ENCODE results near the gene E2F2. TPM values are rescaled to one million over a fixed set of nuclear protein-coding genes. Genes with fewer than 3 reads are reported as not detected.
"Not testable (repeated sequence)": the region's sequence is repeated elsewhere in the genome, so short reads cannot be mapped to it uniquely, and the experiment has no call there.

E2F2 gene
- total RNA-seq, 1 experiment from 2014 or later: 8.4 TPM

DNA sequence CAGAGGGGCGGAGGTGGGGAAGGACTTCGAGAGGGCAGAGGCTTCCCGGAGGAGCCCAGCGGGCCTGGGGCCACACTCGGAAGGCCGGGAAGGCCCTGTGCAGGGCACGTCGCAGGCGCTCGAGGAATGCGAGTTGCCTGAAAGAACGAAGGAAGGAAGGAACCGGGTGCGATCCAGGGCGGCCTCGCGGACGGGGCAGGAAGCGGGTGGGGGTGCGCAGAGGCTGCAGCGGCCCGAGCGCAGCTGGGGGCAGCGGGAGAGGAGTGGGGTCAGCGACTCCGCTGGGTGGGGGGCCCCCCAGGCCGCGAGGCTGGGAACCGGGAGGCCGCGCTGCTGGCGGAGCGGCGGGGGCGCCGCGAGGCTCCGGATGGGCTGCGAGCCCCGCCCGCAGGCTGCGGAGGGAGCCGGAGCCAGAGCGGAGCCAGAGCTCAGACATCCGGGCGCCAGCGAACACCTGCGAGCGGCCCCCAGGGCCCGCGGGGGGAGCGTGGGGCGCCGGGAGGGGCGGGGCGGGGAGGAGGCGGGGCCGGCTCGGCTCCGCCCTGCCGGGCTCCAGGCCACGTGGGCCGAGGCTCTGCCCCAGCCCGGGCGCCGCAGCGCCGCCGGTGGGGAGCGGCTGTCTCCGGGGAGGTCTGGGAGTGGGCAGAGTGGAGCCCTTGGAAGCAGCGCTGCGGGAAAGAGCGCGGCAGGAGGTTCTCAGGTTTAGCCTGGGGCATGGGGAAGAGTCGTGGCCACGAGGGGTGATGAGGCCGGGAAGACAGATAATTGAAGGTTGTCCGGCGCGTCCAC lies 23.6 kb upstream of the E2F2 start:
- in situ Hi-C loops (cut with HindIII; ENCODE audit: low pct_unique_long_range_greater_than_20kb, low sequenced_read_pairs): no loop called here
- peak; percentile 81 for DNase-seq (ENCODE audit: low read depth)

DNA sequence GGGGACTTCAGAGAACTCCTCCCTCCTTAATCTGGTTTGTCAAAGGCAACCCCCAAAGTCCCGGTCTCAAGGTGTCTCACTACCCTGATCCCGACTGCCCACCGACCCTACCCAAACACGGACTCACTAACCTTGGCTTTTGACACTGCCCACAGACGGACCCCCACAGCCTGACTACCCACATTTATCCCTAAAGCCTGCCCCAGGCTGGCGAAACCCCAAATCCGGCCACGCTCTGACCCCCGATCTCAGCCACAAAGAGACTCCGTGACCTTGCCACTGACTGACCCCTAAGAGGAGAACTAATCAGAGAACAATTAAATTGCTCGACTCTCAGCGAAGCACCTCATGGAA lies 23.1 kb upstream of the E2F2 start:
- in situ Hi-C loops (cut with HindIII; ENCODE audit: low pct_unique_long_range_greater_than_20kb, low sequenced_read_pairs): no loop called here

DNA sequence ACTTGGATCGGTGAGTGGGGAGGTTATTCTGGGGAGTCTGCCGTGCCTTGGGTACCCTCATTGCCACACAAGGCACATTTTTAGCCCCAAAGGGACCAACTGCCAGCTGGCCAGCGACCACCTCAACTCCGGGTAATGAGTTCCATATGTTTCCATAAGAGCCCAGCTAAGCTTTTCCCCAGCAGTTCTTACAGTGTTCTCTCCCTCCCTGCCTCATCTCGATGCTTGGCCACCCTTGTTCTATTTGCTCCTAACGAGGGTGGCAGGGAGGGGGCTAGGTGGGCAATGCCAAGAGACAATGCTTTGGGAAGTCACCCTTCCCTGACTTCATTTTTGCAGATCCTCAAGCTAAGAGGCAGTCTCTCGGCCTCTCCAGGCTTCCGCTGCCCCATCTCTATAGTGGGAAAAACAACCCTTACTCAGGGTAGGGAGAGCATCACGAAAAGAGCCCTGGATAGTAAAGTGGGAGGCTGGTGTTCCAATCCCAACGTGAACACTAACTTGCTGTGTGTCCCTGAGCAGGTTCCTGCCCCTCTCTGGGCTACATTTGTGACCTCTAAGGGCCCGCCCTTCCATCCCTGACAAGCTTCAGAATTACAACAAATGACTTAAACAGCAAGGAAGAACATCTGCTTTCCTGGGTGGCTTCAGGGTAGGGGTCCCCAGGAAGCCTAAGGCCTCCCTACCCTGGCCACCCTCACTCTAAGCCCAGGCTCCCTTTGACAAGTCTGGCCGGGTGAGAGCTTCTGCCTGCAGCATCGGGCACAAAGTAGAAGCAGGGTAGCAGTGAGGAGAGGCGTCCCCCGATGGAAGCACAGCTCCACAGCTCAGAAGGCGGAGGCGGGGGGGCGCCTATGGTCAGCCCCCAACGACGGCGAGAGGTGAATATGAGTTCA lies 22.4 kb upstream of the E2F2 start:
- in situ Hi-C loops (cut with HindIII; ENCODE audit: low pct_unique_long_range_greater_than_20kb, low sequenced_read_pairs): no loop called here
- DNase-seq (ENCODE audit: low read depth): no peak

More for the DNA sequence above, 23.1 kb upstream of the E2F2 start:
- DNase-seq (ENCODE audit: low read depth): no peak

DNA sequence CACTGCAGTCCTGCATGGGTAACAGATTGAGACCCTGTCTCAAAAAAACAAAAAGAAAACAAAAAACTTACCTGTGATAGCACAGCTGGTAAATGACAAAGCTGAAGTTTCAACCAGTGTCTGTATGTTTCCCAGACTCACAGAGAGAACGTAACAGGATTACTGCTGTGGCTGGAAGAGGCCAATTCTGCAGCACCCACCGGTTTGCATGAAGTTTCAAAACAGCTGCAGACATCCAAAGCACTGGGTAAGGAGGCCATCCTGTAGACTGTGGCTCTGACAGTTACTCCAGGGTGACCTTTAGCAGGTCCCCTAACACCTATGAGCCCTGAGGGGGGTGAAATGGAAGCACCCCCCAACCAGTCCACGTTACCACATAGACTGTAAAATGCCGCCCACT lies 20.8 kb upstream of the E2F2 start:
- in situ Hi-C loops (cut with HindIII; ENCODE audit: low pct_unique_long_range_greater_than_20kb, low sequenced_read_pairs): no loop called here
- DNase-seq (ENCODE audit: low read depth): no peak

DNA sequence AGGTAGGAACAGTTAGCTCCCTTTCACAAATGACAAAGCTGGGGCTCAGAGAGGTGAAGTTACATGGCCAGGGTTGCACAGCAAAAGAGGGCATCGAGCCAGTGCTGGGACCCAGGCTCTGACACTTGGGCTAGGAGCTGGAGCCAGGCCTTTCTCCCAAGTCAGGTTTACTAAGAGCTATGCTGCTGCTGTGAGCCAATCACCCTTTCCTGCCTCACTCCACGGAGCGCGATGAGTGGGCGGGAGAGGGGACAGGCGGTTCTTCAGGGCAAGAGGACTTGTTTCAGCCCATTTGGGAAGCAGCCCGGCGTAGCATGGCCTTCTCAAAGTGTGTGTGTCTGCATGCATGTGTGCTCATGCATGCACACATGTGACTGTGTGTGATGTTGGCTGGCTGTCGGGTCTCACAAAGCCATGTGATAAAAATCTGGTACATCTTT lies 17.7 kb upstream of the E2F2 start:
- in situ Hi-C loops (cut with HindIII; ENCODE audit: low pct_unique_long_range_greater_than_20kb, low sequenced_read_pairs): no loop called here
- DNase-seq (ENCODE audit: low read depth): no peak

DNA sequence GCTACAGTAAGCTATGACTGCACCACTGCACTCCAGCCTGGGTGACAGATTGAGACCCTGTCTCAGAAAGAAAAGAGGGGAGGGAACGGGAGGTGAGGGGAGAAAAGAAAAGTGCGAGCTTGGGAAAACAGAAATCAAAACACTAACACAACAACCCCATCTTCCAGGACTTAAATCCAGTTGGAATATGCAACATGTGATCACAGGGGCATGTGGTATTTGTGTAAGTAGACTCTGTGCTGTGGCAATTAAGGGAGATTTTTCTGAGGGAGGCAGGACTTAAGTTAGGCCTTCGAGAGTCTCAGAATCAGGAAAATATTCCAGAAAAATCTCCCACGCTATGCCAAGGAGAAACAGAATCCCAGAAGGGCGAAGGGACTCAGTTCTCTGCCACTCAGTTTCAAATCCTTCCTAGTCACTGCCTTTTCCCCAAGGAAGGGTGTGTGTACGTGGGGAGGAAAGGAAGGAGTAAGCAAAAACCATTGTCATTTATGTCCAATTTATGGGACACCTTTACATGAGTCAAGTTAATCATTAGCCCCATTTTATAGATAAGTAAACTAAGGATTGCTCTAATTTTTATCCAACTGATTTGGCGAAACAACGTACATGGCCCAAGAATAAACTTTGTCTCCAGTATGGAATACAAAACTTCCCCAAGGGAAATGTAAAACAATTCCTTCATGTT lies 16.0 kb upstream of the E2F2 start:
- in situ Hi-C loops (cut with HindIII; ENCODE audit: low pct_unique_long_range_greater_than_20kb, low sequenced_read_pairs): no loop called here
- DNase-seq (ENCODE audit: low read depth): no peak

DNA sequence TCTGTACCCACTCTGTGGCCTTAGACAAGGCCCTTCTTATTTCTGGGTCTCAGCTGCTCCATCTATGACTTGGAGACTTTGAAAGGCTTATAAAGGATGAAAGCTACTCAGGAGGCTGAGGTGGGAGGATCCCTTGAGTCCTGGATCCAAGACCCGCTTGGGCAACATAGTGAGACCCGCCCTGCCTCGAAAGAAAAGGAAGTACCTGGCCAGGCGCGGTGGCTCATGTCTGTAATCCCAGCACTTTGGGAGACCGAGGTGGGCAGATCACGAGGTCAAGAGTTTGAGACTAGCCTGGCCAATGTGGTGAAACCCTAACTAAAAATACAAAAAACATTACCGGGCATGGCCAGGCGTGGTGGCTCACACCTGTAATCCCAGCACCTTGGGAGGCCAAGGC lies 14.8 kb upstream of the E2F2 start:
- DNase-seq (ENCODE audit: low read depth): no peak
- in situ Hi-C loops (cut with HindIII; ENCODE audit: low pct_unique_long_range_greater_than_20kb, low sequenced_read_pairs): no loop called here

DNA sequence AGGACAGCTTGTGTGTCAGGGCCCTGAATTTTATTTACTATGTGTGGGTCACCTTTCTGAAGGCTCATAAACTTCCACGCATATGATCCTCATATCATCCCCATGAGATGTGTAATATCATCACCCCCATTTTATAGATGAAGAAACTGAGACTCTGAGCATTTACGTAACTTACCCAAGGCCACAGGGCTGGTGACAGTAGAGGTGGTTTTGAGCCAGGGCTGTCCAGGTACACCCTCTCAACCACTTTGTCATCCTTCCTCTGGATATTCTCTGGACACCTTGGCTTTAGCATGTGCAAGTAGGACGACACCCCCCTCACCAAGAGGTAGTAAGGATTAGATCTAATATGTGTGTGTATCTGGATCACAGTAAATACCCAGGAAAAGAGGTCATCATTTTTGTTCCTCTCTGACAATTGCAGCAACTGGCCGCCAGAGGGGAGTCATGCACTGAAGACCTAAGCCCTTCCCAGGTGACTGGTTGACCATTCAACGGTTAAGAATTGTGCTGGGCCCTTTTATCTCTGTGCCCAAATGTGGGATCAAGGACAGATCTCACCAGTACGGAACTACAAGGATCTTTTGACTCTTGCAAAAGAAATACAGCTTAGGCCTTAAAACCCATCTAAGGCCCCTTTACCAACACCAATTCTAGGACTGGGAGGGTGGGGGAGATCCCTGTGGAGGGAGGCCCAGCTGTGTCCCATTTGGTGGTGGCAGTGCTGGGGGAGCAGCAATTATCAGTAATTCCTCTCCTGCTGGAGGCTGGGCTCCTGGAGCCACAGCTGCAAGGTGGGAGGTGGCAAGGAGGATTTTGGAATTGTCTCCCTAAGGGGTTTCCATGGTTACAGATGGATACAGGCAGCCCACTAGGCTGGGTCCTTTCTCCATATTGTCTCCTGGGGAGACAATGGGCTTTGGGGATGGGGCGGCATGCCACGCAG lies 13.7 kb upstream of the E2F2 start:
- peak; percentile 71 for DNase-seq (ENCODE audit: low read depth)
- in situ Hi-C loops (cut with HindIII; ENCODE audit: low pct_unique_long_range_greater_than_20kb, low sequenced_read_pairs): no loop called here

DNA sequence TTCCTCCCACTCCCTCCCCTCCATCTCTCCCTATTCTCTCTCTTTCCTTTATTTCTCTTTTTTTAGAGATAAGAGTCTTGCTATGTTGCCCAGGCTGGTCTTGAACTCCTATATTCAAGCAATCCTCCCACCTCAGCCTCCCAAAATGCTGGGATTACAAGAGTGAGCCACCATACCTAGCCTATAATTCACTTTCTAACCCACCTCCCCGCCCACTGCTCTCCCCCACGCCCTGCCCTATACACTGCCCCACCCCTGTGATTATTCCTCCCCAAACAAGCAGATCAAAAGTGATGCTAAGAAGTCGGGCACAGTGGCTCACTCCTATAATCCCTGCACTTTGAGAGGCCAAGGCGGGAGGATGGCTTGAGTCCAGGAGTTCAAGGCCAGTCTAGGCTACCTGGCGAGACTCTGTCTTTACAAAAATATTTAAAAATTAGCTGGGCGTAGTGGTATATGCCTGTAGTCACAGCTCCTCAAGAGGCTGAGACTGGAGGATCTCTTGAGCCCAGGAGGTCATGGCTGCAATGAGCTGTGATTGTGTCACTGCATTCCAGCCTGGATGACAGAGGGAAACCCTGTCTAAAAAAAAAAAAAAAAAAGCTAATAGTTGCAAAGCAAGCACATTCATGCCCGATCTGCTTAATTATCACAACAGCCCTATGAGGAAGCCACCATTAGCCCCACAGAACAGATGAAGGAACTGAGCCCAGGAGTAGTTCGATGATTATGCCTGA lies 12.8 kb upstream of the E2F2 start:
- in situ Hi-C loops (cut with HindIII; ENCODE audit: low pct_unique_long_range_greater_than_20kb, low sequenced_read_pairs): no loop called here
- DNase-seq (ENCODE audit: low read depth): peak; percentile 47

DNA sequence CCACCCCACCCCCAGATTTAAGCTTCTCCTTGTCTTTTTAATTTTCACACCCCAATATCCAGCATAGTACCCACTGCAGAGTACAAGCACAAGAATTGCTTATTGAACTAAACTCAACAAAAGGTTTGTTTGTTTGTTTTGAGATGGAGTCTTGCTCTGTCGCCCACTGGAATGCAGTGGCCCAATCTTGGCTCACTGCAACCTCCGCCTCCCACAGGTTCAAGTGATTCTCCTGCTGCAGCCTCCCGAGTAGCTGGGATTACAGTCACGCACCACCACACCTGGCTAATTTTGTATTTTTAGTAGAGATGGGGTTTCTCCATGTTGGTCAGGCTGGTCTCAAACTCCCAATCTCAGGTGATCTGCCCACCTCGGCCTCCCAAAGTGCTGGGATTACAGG lies 11.9 kb upstream of the E2F2 start:
- DNase-seq (ENCODE audit: low read depth): peak; percentile 50
- in situ Hi-C loops (cut with HindIII; ENCODE audit: low pct_unique_long_range_greater_than_20kb, low sequenced_read_pairs): not testable (repeated sequence)

DNA sequence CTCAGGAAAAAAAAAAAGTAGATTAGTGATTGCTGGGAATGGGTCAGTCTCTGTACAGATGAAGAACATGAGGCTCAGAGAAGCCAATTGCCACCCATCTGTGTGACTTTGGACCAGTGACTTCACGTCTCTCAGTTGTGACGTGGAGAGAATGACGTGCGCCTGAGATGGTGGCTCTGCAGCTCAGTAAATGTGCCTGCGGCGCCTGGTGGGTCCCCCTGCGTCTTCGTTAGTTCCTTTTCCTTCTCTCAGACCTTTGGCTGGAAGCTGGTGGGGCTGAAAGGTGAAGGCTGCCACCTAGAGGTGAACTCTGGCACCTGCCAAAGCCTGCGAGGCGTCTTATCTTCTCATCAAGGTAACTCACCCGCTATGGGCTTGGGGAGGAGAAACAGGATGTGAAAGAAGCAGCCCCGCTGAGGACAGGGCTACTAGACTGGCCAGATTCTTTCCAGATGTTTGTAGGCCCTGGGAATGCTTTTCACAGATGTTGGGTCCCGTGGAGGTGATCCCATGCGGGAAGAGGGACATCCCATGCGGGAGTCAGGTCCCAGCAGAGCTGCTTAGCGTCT lies 8.7 kb upstream of the E2F2 start:
- in situ Hi-C loops (cut with HindIII; ENCODE audit: low pct_unique_long_range_greater_than_20kb, low sequenced_read_pairs): no loop called here

DNA sequence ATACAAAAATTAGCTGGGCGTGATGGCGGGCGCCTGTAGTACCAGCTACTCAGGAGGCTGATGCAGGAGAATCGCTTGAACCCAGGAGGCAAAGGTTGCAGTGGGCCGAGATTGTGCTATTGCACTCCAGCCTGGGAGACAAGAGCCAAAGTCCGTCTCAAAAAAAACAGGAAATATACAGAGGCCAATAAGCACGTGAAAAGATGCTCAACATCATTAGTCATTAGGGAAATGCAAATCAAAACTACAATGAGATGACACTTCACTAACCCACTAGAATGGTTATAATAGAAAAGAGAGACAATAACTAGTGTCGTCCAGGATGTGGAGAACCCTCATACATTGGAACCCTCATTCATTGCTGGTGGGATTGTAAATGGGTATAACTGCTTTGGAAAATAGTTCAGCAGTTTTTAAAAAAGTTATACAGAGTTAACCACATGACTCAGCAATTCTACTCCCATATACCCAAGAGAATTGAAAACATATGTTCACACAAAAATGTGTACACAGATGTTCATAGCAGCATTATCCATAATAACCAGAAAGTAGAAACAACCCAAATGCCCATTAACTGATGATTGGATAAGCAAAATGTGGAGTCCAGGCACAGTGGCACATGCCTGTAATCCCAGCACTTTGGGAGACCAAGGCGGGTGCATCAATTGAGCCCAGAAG lies 6.4 kb upstream of the E2F2 start:
- no peak for DNase-seq (ENCODE audit: low read depth)
- in situ Hi-C loops (cut with HindIII; ENCODE audit: low pct_unique_long_range_greater_than_20kb, low sequenced_read_pairs): no loop called here

More for the DNA sequence above, 8.7 kb upstream of the E2F2 start:
- peak; percentile 95 for DNase-seq (ENCODE audit: low read depth)

DNA sequence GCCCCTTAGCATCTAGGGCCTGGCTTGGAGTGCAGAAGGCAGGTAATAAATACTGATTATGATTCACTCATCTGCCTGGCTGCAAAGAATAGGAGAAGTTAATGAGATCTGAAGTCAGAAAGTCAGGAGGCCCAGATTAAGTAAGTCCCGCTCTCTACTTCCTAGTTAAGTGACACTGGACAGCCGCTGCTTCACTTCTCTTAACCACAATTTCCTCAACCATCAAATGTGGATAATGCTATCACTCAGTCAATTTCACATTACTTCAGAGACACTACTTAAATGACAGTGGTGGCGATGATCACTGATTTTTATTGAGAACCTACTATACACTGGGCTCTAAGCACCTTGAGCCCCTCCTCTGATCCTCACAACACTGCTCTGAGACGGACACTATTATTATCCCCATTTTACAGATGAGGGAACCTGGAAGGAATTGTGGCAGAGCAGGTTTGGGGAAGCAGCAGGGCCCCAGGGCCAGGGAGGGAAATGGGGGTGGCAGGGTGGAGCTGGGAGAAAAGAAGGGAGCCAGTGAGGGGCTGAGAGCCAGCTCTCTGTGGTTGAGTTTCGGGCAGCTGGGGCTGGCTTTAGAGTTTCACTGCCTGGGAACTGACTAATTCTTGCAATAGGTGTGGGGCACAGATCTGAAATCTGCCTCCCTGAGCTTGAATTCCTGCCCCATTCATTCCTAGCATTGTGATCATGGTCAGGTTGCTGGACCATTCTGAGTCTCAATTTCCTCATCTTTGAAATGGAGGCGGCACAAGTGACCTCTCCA lies 2.4 kb upstream of the E2F2 start:
- in situ Hi-C loops (cut with HindIII; ENCODE audit: low pct_unique_long_range_greater_than_20kb, low sequenced_read_pairs): no loop called here
- DNase-seq (ENCODE audit: low read depth): no peak

DNA sequence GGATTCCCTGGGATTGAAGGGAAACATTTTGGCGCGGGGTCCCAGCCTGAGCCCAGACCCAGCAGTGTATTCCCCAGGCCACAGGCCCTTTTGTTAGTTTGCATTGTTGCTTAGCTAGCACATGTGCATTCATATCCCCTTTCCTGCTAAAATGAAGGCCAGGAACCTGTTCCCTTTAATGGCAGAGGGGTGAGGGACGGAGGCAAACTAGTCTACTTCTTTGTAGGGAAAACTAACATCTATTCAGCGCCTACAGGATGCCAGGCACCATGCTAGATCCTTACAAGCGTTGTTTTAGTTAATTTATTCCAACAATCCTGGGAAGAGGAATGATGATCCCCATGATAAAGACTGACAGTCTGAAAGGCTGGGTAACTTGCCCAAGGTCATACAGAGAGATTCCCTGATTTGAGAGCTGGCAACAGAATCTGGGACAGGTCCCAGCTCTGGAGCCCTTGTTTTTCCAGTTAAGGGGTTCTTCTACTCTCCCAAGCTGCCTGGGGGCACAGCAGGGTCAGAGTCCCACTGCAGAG lies 595 bp upstream of the E2F2 start:
- no peak for DNase-seq (ENCODE audit: low read depth)
- in situ Hi-C loops (cut with HindIII; ENCODE audit: low pct_unique_long_range_greater_than_20kb, low sequenced_read_pairs): no loop called here

DNA sequence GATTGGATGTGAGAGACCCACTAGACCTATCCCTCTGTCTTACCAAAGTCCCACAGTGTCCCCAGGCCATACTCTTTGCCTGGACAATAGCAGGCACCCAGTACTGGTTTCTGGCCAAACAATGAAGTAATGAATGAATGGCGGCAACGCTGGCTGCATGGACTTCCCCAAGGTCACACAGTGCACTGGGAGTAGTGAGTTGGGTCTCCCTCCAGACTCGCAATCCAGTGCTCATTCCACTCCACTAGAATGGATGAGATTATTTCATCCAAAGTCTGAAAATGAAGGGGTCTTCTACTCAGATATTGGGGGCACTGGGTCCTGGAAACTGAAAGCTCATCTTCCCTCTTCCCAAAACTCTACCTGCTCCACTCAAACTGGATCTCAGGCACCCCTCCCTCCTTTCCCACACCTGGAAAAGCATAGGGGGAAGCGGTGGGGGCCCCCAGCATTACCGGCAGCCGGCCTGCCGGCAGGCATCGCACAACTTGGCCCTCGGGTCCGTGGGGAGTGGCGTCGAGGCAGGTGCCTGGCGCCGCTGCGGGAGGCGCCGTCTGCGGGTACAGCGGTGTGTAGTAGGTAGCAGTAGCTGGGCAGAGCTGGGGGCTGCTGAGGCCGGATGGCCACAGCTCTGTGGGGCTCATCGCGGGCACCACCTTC lies 816 bp downstream of the E2F2 start:
- no peak for DNase-seq (ENCODE audit: low read depth)

More for the DNA sequence above, 816 bp downstream of the E2F2 start:
- in situ Hi-C loops (cut with HindIII; ENCODE audit: low pct_unique_long_range_greater_than_20kb, low sequenced_read_pairs): no loop called here

All from Caki2 (cell line).